ENCODE measurements around the gene SAV1.
"Not testable (repeated sequence)": the region's sequence is repeated elsewhere in the genome, so short reads cannot be mapped to it uniquely, and the experiment has no call there.

The SAV1 gene

GRCh38 chr14:50677527-50678063, 9.5 kb upstream of the SAV1 start:
- no peak overlapping the region for H3K4me3 ChIP-seq (ENCODE audit: low read depth in 1 of 2, low read length in 2 of 2)
- no peak overlapping the region for H3K27ac ChIP-seq (ENCODE audit: low read depth, low read length)
- H3K27me3 ChIP-seq (ENCODE audit: control insufficient read depth in 1 of 2, insufficient read depth in 2 of 2, low read length in 2 of 2) = no peaks in the 10 kb centered on the region
- H3K36me3 ChIP-seq (ENCODE audit: insufficient read depth, low read length) = no peaks in the 10 kb centered on the region
- no peaks in the 10 kb centered on the region for H3K9me3 ChIP-seq (ENCODE audit: low read length)
- H3K9ac ChIP-seq (ENCODE audit: low read length) = no peak overlapping the region
- H3K4me1 ChIP-seq (ENCODE audit: insufficient read depth, low read length) = no peaks in the 10 kb centered on the region

DNA sequence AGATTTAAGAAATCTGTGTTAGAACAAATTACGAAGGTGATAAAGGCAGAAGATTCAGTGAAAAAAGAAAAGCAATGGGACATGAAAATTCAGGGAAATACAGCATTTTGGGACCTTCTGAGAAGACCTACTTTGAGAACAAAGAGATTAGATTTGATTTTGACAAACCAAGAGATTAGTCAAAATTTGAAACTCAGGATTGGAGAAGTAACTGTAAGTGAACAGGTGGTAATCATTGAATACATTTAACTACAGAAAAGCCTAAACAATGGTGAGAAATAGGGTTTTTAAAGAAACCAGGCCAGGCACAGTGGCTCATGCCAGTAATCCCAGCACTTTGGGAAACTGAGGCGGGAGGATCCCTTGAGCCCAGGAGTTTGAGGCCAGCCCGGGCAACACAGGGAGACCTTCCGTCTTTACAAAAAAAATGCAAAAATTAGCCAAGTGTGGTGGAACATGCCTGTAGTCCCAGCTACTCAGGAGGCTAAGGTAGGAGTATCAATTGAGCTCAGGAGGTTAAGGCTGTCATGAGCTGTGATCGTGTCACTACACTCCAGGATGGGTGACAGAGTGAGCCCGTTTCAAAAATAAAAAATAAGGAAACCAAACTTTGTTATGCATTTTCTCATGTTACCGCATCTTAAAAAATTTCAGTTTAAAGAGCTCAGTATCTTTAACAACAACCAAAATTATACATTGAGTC, 8.9 kb upstream of the SAV1 start:
- Histone ChIP-seq H3K4me3 (ENCODE audit: low read depth in 1 of 2, low read length in 2 of 2) (no peak overlapping the region), H3K36me3 (ENCODE audit: insufficient read depth, low read length) (no peaks in the 10 kb centered on the region), H3K27ac (ENCODE audit: low read depth, low read length) (no peak overlapping the region), H3K27me3 (ENCODE audit: control insufficient read depth in 1 of 2, insufficient read depth in 2 of 2, low read length in 2 of 2) (no peaks in the 10 kb centered on the region), H3K4me1 (ENCODE audit: insufficient read depth, low read length) (no peaks in the 10 kb centered on the region), H3K9me3 (ENCODE audit: low read length) (no peaks in the 10 kb centered on the region), H3K9ac (ENCODE audit: low read length) (no peak overlapping the region)

GRCh38 chr14:50675597-50675996, 7.5 kb upstream of the SAV1 start:
- H3K9me3 ChIP-seq (ENCODE audit: low read length) = no peaks in the 10 kb centered on the region
- no peaks in the 10 kb centered on the region for H3K4me1 ChIP-seq (ENCODE audit: insufficient read depth, low read length)
- no peaks in the 10 kb centered on the region for H3K27me3 ChIP-seq (ENCODE audit: control insufficient read depth in 1 of 2, insufficient read depth in 2 of 2, low read length in 2 of 2)
- H3K4me3 ChIP-seq (ENCODE audit: low read depth in 1 of 2, low read length in 2 of 2) = no peak overlapping the region
- H3K27ac ChIP-seq (ENCODE audit: low read depth, low read length) = no peak overlapping the region
- H3K36me3 ChIP-seq (ENCODE audit: insufficient read depth, low read length) = no peaks in the 10 kb centered on the region
- no peak overlapping the region for H3K9ac ChIP-seq (ENCODE audit: low read length)

DNA sequence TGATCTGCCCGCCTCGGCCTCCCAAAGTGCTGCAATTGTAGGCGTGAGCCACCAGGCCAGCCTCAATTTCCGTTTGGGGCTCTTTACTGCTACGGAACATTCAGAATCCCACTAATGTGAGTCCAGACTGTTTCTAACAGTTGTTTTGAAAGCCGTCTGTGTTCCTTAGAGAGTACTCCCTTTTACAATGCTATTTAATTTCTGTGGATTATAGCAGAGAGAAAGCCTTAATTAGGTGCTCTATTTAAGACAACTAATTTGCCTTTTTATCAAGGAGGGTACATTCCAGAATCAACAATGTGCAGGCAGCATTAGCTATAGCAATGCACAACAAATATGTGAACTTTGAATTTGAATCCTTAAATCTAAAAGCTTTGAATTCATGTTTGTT, 2.8 kb upstream of the SAV1 start:
- no peak overlapping the region for H3K9ac ChIP-seq (ENCODE audit: low read length)
- no peaks in the 10 kb centered on the region for H3K4me1 ChIP-seq (ENCODE audit: insufficient read depth, low read length)
- H3K27ac ChIP-seq (ENCODE audit: low read depth, low read length) = no peak overlapping the region
- H3K36me3 ChIP-seq (ENCODE audit: insufficient read depth, low read length) = no peaks in the 10 kb centered on the region
- no peaks in the 10 kb centered on the region for H3K9me3 ChIP-seq (ENCODE audit: low read length)
- H3K4me3 ChIP-seq (ENCODE audit: low read depth in 1 of 2, low read length in 2 of 2) = no peak overlapping the region
- no peaks in the 10 kb centered on the region for H3K27me3 ChIP-seq (ENCODE audit: control insufficient read depth in 1 of 2, insufficient read depth in 2 of 2, low read length in 2 of 2)

GRCh38 chr14:50670196-50670865, 2.2 kb upstream of the SAV1 start:
- Histone ChIP-seq H3K4me1 (ENCODE audit: insufficient read depth, low read length) (no peaks in the 10 kb centered on the region), H3K9me3 (ENCODE audit: low read length) (no peaks in the 10 kb centered on the region), H3K36me3 (ENCODE audit: insufficient read depth, low read length) (no peaks in the 10 kb centered on the region), H3K27me3 (ENCODE audit: control insufficient read depth in 1 of 2, insufficient read depth in 2 of 2, low read length in 2 of 2) (no peaks in the 10 kb centered on the region), H3K9ac (ENCODE audit: low read length) (no peak overlapping the region), H3K27ac (ENCODE audit: low read depth, low read length) (no peak overlapping the region), H3K4me3 (ENCODE audit: low read depth in 1 of 2, low read length in 2 of 2) (no peak overlapping the region)

DNA sequence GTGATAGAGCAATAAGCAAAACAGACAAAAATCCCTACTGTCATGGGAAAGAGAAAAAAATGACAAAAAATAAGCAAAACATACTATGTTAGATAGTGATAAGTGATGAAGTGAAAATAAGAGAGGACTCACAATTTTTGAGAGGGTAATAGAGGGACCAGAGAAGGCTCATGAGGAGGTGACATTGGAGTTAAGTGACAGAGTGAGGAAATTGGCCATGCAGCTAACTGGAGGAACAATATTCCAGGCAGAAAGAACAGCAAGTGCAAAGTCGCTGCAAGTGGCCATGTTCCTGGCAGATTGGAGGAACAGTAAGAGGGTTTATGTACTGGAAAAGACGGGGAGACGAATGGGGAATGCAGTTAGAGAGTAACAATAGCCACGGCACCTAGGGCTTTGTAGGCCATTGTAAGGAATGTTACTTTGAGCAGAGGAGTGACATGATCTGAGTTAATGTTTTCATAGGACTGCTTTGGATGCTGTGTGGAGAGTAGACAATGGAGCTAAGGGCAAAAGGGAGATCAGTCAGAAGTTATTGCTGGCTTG, 1.4 kb upstream of the SAV1 start:
- no peaks in the 10 kb centered on the region for H3K36me3 ChIP-seq (ENCODE audit: insufficient read depth, low read length)
- H3K4me1 ChIP-seq (ENCODE audit: insufficient read depth, low read length) = no peaks in the 10 kb centered on the region
- H3K4me3 ChIP-seq (ENCODE audit: low read depth in 1 of 2, low read length in 2 of 2) = no peak overlapping the region
- H3K27me3 ChIP-seq (ENCODE audit: control insufficient read depth in 1 of 2, insufficient read depth in 2 of 2, low read length in 2 of 2) = no peaks in the 10 kb centered on the region
- no peak overlapping the region for H3K9ac ChIP-seq (ENCODE audit: low read length)
- no peaks in the 10 kb centered on the region for H3K9me3 ChIP-seq (ENCODE audit: low read length)
- H3K27ac ChIP-seq (ENCODE audit: low read depth, low read length) = no peak overlapping the region

DNA sequence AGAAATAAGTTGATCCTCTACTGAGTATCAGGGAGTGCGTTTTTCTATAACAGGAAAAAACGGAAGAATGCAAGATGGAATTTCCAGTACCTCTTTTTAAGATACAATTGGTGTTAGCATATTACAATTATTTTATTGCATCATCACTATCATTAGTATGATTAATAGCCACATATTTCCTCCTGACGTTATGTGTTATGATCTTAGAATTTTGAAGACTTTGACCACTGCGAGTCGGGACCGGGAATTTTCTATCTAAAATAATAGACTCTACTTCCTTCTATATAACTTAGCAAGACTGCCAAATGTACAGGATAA, 679 bp upstream of the SAV1 start:
- peak overlapping the region; percentile 96 for H3K27ac ChIP-seq (ENCODE audit: low read depth, low read length)
- peak overlapping the region; percentile 77 for H3K9ac ChIP-seq (ENCODE audit: low read length)
- no peaks in the 10 kb centered on the region for H3K4me1 ChIP-seq (ENCODE audit: insufficient read depth, low read length)
- no peaks in the 10 kb centered on the region for H3K9me3 ChIP-seq (ENCODE audit: low read length)
- H3K36me3 ChIP-seq (ENCODE audit: insufficient read depth, low read length) = no peaks in the 10 kb centered on the region
- no peaks in the 10 kb centered on the region for H3K27me3 ChIP-seq (ENCODE audit: control insufficient read depth in 1 of 2, insufficient read depth in 2 of 2, low read length in 2 of 2)
- peak overlapping the region; percentile 85 to 93 for H3K4me3 ChIP-seq (ENCODE audit: low read depth in 1 of 2, low read length in 2 of 2)

GRCh38 chr14:50667684-50667995, 466 bp downstream of the SAV1 start:
- Histone ChIP-seq H3K9me3 (ENCODE audit: low read length) (no peaks in the 10 kb centered on the region), H3K36me3 (ENCODE audit: insufficient read depth, low read length) (no peaks in the 10 kb centered on the region), H3K4me1 (ENCODE audit: insufficient read depth, low read length) (no peaks in the 10 kb centered on the region), H3K4me3 (ENCODE audit: low read depth in 1 of 2, low read length in 2 of 2) (peak overlapping the region; percentile 78 to 85), H3K27ac (ENCODE audit: low read depth, low read length) (peak overlapping the region; percentile 96), H3K27me3 (ENCODE audit: control insufficient read depth in 1 of 2, insufficient read depth in 2 of 2, low read length in 2 of 2) (no peaks in the 10 kb centered on the region), H3K9ac (ENCODE audit: low read length) (peak overlapping the region; percentile 68)

DNA sequence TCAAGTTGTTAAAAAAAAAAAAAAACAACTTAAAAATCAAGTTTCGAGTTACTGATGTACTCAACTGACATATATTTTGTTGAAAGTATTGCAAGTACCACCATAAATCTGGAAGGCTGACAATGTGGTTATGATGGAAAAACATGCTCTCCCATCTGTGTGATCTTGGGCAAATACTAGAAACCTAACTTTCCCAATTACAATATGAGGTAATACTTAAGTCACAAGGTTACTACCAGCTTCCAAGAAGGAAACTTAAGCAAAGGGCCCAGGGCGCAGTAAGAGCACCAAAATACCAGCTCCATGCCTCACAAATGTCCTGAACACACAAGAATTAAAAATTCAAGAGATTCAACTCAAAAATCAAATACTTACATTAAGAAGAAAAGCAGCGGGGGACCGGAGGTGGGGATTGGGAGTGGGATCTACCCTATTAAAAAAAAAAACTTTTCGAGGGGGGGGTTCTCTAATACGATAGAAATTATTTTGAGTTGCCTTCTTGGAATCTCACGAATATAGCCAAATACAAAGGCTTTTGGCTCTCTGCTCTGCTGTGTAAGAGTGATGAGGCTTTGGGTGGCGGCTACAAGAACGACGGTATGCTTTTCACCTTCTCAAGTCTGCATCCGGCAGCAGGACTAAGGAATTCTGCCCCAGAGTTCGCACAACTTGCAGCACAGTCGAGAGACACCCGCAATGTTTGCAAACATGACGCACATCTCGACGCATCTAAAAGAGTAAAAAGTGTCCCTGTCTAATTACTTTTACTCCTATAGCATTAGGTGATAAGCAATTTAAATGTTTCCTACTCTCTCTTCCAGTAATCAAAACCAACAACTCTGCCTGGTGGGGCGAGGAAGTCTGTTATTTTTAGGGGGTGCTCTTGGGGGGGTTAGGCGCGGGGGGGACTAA, 1.1 kb downstream of the SAV1 start:
- H3K36me3 ChIP-seq (ENCODE audit: insufficient read depth, low read length) = no peaks in the 10 kb centered on the region
- no peaks in the 10 kb centered on the region for H3K27me3 ChIP-seq (ENCODE audit: control insufficient read depth in 1 of 2, insufficient read depth in 2 of 2, low read length in 2 of 2)
- no peaks in the 10 kb centered on the region for H3K4me1 ChIP-seq (ENCODE audit: insufficient read depth, low read length)
- H3K27ac ChIP-seq (ENCODE audit: low read depth, low read length) = peak overlapping the region; percentile 96
- peak overlapping the region; percentile 68 for H3K9ac ChIP-seq (ENCODE audit: low read length)
- H3K9me3 ChIP-seq (ENCODE audit: low read length) = no peaks in the 10 kb centered on the region
- peak overlapping the region; percentile 78 to 85 for H3K4me3 ChIP-seq (ENCODE audit: low read depth in 1 of 2, low read length in 2 of 2)

DNA sequence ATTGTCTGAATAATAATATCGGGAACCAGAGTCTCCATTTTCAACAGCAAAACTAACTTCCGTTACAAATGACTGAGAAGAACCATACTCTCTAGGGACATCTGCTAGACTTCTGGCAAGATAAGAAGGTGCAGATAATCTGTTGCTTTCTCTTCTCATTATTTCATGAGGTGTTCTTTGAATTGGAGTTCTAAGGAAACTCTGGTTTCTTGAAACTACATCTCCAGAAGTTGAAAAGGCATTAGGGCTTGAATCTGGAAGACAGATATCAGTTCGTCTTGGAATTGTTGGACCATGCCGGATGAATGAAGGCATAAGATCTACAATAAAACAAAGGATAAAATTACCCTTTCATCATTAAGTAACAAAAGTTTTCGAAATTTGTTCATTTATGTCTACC, 2.8 kb downstream of the SAV1 start:
- H3K27ac ChIP-seq (ENCODE audit: low read depth, low read length); H3K27me3 ChIP-seq (ENCODE audit: control insufficient read depth in 1 of 2, insufficient read depth in 2 of 2, low read length in 2 of 2); H3K9ac ChIP-seq (ENCODE audit: low read length); H3K4me1 ChIP-seq (ENCODE audit: insufficient read depth, low read length); H3K4me3 ChIP-seq (ENCODE audit: low read depth in 1 of 2, low read length in 2 of 2); H3K9me3 ChIP-seq (ENCODE audit: low read length); H3K36me3 ChIP-seq (ENCODE audit: insufficient read depth, low read length): not testable (repeated sequence)

- not testable (repeated sequence) for H3K36me3 ChIP-seq (ENCODE audit: insufficient read depth, low read length); H3K27ac ChIP-seq (ENCODE audit: low read depth, low read length); H3K4me1 ChIP-seq (ENCODE audit: insufficient read depth, low read length); H3K4me3 ChIP-seq (ENCODE audit: low read depth in 1 of 2, low read length in 2 of 2); H3K9ac ChIP-seq (ENCODE audit: low read length); H3K27me3 ChIP-seq (ENCODE audit: control insufficient read depth in 1 of 2, insufficient read depth in 2 of 2, low read length in 2 of 2); H3K9me3 ChIP-seq (ENCODE audit: low read length)
These were observed 3.5 kb downstream of the SAV1 start for GRCh38 chr14:50664579-50664978.

All from muscle layer of colon (tissue), 2 donors.